ENCODE measurements around the gene HOXB6.

The HOXB6 gene

GRCh38 chr17:48611213-48611612 lies 6.4 kb upstream of the HOXB6 start:
- peak overlapping the region; percentile 57 for H3K27ac ChIP-seq
- DNase-seq (ENCODE audit: low read depth, low spot score), result no peak

GRCh38 chr17:48610282-48611211 lies 5.8 kb upstream of the HOXB6 start, which contains the start of gene HOXB7:
HOXB7 (minus strand) TSS chr17:48611017; CDS start chr17:48610918, 99 bp downstream.
- H3K27ac ChIP-seq, result peak within 1 kb of the TSS; percentile 57
- no peak for DNase-seq (ENCODE audit: low read depth, low spot score)

- peak overlapping the region; percentile 57 for H3K27ac ChIP-seq
- DNase-seq (ENCODE audit: low read depth, low spot score), result no peak
These were observed 5.0 kb upstream of the HOXB6 start for GRCh38 chr17:48609759-48610281.

GRCh38 chr17:48609033-48609432 lies 4.2 kb upstream of the HOXB6 start:
- DNase-seq (ENCODE audit: low read depth, low spot score), result no peak
- H3K27ac ChIP-seq, result no peak overlapping the region

- no peak for DNase-seq (ENCODE audit: low read depth, low spot score)
- no peak overlapping the region for H3K27ac ChIP-seq
These were observed 3.7 kb upstream of the HOXB6 start for GRCh38 chr17:48608494-48608834.

- no peak for DNase-seq (ENCODE audit: low read depth, low spot score)
- no peak overlapping the region for H3K27ac ChIP-seq
These were observed 2.3 kb upstream of the HOXB6 start for GRCh38 chr17:48606892-48607614.

GRCh38 chr17:48605991-48606891 lies 1.5 kb upstream of the HOXB6 start:
- DNase-seq (ENCODE audit: low read depth, low spot score), result no peak
- no peak overlapping the region for H3K27ac ChIP-seq

GRCh38 chr17:48605409-48605919 lies 678 bp upstream of the HOXB6 start:
- DNase-seq (ENCODE audit: low read depth, low spot score), result no peak
- H3K27ac ChIP-seq, result peak overlapping the region; percentile 78

GRCh38 chr17:48603959-48604769 lies 622 bp downstream of the HOXB6 start:
- H3K27ac ChIP-seq, result peak overlapping the region; percentile 78
- no peak for DNase-seq (ENCODE audit: low read depth, low spot score)

- DNase-seq (ENCODE audit: low read depth, low spot score), result no peak
- H3K27ac ChIP-seq, result no peak overlapping the region
These were observed 3.0 kb downstream of the HOXB6 start for GRCh38 chr17:48601539-48602425.

GRCh38 chr17:48601207-48601538 lies 3.6 kb downstream of the HOXB6 start:
- DNase-seq (ENCODE audit: low read depth, low spot score), result no peak
- H3K27ac ChIP-seq, result no peak overlapping the region

GRCh38 chr17:48600244-48601098 lies 4.3 kb downstream of the HOXB6 start:
- no peak for DNase-seq (ENCODE audit: low read depth, low spot score)
- no peak overlapping the region for H3K27ac ChIP-seq

- no peak overlapping the region for H3K27ac ChIP-seq
- DNase-seq (ENCODE audit: low read depth, low spot score), result no peak
These were observed 5.4 kb downstream of the HOXB6 start for GRCh38 chr17:48599354-48599753.

GRCh38 chr17:48598736-48599135 lies 6.0 kb downstream of the HOXB6 start:
- DNase-seq (ENCODE audit: low read depth, low spot score), result no peak
- no peak overlapping the region for H3K27ac ChIP-seq

GRCh38 chr17:48597778-48598631 lies 6.8 kb downstream of the HOXB6 start:
- no peak for DNase-seq (ENCODE audit: low read depth, low spot score)
- no peak overlapping the region for H3K27ac ChIP-seq

GRCh38 chr17:48597528-48597777 lies 7.3 kb downstream of the HOXB6 start:
- no peak overlapping the region for H3K27ac ChIP-seq
- DNase-seq (ENCODE audit: low read depth, low spot score), result no peak
